GM12891 (cell line): ENCODE data around the gene SUGT1.

ENCODE experiments used
- PAX5 ChIP-seq: IDR thresholded peaks from 2 replicates; pipeline ENCODE4 v1.6.1; 2011; ENCODE audit warnings: low read length, moderate library complexity, mild to moderate bottlenecking; ENCODE audit not compliant: insufficient read depth, severe bottlenecking
- POLR2A ChIP-seq: IDR thresholded peaks from 2 replicates; pipeline ENCODE4 v1.6.1; 2011; ENCODE audit warnings: low read depth, low read length, control low read depth
- POLR2AphosphoS5 ChIP-seq: IDR thresholded peaks from 2 replicates; pipeline ENCODE4 v1.6.1; 2011; ENCODE audit warnings: low read depth, low read length, control low read depth
- POU2F2 ChIP-seq: IDR thresholded peaks from 2 replicates; pipeline ENCODE4 v1.6.1; 2011; ENCODE audit warnings: low read depth, mild to moderate bottlenecking, control low read depth, low read length, moderate library complexity
- SPI1 ChIP-seq: IDR thresholded peaks from 2 replicates; pipeline ENCODE4 v1.6.1; 2011; ENCODE audit warnings: low read depth, low read length, control low read depth
- TAF1 ChIP-seq: IDR thresholded peaks from 2 replicates; pipeline ENCODE4 v1.6.1; 2011; ENCODE audit warnings: low read depth, low read length, control low read depth

GRCh38 chr13:52670726-52671125 is 18.1 kb downstream of the SUGT1 start:
- TF ChIP-seq TAF1, result no peak
- TF ChIP-seq POLR2A, result no peak
- TF ChIP-seq PAX5, result no peak
- no peak for TF ChIP-seq POLR2AphosphoS5
- no peak for TF ChIP-seq SPI1
- no peak for TF ChIP-seq POU2F2
